HEK293T (cell line): Measurements from ENCODE around the gene HAUS5.

ENCODE experiments used
- ELF4 ChIP-seq: fragments of 450-650 bp; IDR thresholded peaks from 2 replicates; pipeline ENCODE4 v1.6.1; 2017; ENCODE audit warnings: antibody characterized with exemption
- FOXM1 ChIP-seq: fragments of 450-650 bp; IDR thresholded peaks from 2 replicates; pipeline ENCODE4 v1.6.1; 2017; ENCODE audit warnings: mild to moderate bottlenecking, borderline replicate concordance
- NFRKB ChIP-seq: fragments of 450-650 bp; IDR thresholded peaks from 2 replicates; pipeline ENCODE4 v1.6.1; 2016; ENCODE audit warnings: mild to moderate bottlenecking, moderate library complexity

DNA sequence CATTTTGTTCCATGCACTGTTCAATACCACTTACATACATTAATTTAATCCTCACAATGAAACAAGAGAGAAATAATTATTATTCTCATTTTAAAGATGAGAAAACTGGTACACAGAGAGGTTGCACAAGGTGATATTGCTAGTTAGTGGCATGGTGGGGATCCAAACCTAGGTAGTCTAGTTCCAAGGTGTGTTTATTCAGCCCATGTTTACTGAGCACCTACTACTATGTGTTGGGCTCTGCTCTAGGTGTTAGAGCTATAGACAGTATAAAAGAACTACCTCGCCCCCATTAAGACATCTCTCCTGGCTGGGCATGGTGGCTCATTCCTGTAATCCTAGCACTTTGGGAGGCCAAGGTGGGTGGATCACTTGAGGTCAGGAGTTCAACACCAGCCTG, 29.8 kb upstream of the HAUS5 start:
- TF ChIP-seq FOXM1: no peak
- no peak for TF ChIP-seq ELF4
- TF ChIP-seq NFRKB: no peak
